T-helper 1 cell (primary cell): ENCODE measurements around the gene FAM53B.

Experiments used
- DNase-seq, 5 donors: peaks; one replicate each; pipeline ENCODE4 v3.0.0-alpha.2; 2012 to 2020

The FAM53B gene

GRCh38 chr10:124741922-124742412, 2.2 kb downstream of the FAM53B start:
- no peak for DNase-seq

DNA sequence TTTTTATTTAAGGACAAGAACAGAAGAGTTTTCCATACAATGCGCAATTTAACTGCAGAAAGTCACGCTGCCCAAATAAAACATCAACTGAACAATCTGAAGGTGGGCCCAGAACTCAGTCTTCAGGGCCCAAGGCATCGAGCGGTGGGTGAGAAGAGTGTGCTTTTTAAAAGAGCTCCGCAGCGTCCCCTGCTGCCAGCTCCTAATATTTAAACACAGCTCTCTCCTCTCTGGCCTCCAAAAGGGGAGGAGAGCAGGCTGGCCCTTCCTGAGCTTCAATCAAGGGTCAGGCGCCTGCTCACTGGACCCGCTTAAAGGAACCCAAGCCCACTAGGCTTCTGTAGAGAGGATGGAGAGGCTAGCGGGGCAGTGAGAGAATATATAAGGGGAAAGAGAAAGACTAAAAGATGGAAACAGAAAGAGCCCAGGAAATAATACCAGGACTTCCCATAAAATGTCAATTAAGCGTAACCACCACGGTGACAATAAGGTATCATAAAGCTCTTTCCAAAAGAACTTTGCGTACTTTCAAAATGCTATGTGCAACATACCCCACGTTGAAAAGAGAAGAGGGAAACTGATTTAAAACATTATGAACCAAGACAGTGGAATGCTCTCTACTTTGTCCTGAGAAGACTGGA, 2.8 kb downstream of the FAM53B start:
- DNase-seq, result peak; percentile 39 to 73 (median 66)

GRCh38 chr10:124740369-124741280, 3.6 kb downstream of the FAM53B start:
- DNase-seq, result no peak

- no peak for DNase-seq
These were observed 4.2 kb downstream of the FAM53B start for GRCh38 chr10:124739986-124740368.

DNA sequence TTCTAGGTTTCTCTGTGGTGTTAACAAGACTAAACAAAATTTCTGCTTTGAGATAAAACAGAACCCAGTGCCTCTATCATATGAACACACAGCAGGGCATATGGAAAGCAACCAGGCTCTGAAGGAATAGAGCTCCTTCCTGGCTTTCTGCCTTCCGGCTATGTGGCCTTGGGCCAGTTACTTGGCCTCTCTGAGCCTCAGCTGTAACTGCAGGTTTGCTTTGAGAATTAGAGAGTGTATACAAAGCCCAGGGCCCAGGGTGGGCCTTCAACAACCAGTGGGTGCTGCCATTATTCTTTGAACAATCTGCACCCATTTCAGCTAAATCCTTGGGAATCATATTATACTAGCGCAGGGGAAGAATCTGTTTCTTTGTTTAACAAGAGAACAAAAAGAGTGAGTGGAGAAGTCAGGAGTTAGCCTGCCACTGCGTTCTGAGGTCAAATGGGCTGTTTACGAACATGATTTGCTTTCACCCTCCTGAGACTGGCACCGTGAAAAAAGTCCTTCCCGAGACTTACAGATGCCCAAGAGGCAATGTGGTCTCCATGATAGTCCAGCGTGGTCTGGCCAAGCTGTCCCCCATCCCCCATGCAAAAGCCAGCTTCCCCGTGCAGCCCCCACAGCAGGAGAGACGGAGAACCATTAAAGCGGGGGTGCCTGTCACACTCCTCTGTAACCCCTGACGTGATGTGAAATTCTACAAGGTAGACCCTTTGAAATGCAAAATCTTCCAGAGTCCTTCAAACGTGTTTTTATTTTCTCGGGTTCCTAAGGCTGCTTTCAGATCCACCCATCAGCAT, 4.9 kb downstream of the FAM53B start:
- no peak for DNase-seq

DNA sequence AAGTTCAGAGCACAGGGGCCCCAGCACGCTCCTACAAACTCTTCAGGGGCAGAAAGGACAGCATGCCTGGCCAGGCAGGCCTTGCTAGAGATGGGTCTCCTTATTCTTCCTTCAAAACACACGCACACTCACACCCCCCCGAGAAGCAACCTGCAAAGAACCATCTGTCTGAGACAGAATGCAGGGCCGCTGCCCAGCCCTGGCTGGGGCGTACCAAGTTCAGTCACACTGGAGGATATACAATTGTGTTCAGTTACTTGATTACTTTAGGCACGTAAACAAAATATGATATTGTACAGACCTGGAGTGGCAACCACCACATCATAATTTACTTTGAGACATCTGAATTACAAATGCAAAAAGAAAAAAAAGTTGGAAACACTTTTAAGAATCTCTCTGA, 5.7 kb downstream of the FAM53B start:
- no peak for DNase-seq

- DNase-seq, result no peak
These were observed 6.5 kb downstream of the FAM53B start for GRCh38 chr10:124737708-124738107.

- no peak for DNase-seq
These were observed 7.0 kb downstream of the FAM53B start for GRCh38 chr10:124737221-124737620.

GRCh38 chr10:124736491-124737136, 7.6 kb downstream of the FAM53B start:
- DNase-seq, result no peak

DNA sequence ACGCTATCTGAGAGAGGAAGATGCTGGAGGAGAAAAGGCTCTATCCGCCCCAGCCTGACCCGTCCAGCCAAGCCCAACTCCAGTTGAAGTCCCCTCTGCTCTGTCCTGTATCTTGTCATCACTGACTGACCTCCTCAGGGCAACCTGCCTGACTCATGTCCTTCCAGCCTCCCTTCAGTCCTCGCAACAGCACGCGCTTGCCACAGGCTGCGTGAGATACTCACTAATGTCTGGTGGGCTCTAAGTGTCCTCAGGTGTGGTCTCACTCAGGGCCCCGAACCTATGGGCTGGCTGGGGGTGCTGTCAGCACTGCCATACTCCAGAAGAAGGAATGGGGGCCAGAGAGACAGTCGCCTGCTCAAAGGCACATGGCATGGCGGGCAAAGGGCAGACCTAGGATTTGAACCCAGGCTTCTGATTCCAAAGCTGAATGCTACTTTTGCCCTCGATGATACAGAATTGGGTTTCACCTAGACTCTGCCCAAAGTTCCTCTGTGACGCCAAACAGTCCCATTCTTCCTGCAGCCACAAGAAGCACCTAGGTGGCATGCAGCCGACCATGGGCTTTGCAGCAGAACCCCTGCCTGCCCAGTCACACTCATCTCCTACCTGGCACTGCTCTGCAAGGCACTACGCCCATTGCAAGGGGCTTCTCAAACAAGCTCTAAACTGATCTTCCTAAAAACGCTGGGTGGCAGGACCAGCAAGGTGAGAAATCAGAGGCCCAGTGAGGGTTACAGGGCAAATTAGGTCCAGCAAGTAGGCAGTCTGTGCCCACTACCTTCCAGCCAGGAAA, 8.5 kb downstream of the FAM53B start:
- DNase-seq, result no peak

- DNase-seq, result peak in 1 of 5 donors; percentile 72
These were observed 9.6 kb downstream of the FAM53B start for GRCh38 chr10:124734311-124735166.

DNA sequence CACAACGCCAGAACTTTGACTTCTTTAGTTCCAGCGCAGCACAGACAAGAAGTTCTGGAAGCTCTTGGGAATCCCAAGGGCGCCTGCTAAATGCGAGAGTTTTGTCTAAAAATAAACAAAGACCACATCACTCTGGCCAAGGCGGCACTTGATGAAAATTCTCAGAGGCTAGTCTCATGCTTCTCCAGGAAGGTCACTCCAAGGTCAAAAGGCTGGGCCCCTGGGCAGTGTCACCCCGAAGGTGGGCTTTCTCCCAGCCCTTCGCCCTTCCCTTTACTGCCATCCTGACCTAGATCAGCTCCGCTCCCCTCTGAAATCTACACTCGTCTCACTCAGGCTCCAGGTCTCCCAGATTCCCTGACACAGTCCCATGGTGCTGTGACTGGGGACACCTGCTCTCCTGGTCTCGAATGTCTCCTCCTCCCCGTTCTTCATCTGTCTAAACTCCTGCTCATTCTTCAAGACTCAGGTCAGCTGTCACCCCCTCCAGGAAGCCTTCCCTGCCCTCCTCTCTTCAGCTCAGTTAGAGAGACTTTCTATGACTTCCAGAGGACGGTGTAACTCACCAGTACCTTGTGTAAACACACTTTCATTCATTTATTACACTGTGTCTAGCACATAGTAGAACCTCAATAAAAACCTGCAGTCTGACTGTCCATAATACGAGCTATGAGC, 10.5 kb downstream of the FAM53B start:
- no peak for DNase-seq

DNA sequence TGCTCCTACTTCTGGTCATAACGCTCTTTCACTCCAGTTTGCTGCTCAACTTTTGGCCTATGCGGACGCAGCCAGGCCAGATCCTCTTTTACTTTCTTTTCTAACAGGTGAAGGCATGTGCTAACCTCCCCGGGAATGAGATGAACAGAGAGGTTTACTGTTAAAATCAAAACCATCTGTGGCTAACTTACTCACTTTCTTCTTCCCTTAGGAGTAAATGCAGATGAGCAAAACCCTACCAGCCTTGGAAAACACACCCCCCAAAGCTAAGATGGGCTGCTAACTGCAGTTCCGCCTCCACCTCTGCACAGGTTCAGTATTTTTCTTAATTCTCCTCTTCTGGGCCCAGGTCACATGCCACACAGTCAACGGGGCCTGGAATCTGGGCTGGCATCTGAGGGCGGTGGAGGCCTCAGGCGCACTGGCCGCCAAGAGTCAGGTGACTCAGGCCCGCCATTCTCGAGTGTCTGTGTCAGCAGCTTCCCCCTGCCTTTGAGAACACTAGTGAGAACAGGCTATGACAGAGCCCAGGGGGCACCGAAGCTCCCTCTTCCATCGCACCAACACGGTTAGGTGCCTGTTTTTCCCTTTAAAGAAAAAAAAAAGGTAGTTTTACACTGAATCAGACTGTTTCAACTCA, 11.1 kb downstream of the FAM53B start:
- DNase-seq, result peak in 3 of 5 donors; percentile 42 to 71 (median 45)

- DNase-seq, result no peak
These were observed 12.6 kb downstream of the FAM53B start for GRCh38 chr10:124731551-124731950.

- no peak for DNase-seq
These were observed 13.4 kb downstream of the FAM53B start for GRCh38 chr10:124730790-124731189.

GRCh38 chr10:124728830-124729661, 15.1 kb downstream of the FAM53B start:
- DNase-seq, result no peak

- no peak for DNase-seq
These were observed 15.9 kb downstream of the FAM53B start for GRCh38 chr10:124728071-124728829.
